ENCODE data around the gene PACS2.

The PACS2 gene

DNA sequence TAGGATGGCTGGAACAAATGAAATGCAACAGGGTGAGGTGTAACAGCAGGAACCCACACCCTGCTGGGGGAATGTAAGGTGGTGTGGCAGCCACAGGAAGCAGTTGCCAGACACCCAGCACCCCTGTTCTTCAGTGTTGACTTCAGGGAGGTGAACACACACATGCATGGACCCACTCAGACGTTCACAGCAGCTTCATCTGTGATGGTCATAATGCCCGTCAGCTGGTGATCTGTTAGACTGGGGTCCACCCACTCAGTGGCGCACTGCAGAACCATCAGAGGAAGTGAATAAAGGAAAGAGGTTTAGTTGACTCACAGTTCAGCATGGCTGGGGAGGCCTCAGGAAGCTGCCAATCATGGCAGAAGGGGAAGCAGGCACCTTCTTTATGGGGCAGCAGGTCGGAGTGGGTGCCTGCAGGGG lies 61.1 kb downstream of the PACS2 start:
- no peak for DNase-seq

DNA sequence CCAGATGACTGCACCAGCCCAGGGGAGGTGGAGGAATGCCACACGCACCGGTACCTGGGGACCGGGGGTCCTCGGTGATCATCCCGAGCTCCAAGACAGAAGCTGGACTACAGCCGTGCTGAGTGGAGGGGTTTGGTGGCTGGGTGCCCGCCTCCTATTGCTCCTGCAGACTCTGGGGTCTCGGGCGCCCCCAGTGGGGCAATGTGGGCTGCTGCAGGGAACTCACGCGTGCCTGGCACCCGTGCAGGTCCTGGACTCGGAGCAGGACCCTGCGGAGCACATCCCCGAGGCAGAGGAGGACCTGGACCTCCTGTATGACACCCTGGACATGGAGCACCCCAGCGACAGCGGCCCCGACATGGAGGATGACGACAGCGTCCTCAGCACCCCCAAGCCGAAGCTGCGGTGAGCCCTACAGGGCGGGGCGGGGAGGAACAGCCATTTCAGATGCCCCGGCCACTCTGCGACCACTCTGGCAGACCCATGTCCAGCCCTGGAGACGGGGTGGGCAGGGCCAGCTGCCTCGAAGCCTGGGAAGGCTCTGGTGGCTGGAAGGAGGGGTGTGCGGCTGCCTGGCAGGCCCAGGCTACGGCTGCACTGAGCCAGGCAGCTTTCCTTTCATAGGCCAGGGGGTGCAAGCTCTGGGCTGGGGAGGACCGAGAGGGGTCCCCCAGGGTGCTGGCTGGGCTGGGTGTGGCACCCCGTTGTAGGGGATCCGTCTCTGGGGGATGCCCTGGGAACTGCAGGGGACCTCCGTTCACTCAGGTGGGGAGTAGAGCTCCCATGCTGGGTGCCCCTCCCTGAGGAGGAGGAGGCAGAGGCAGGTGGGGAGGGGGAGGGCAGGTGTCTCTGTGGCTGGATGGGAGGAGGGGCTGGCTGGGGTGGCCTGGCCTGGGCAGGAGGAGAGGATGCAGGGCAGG lies 62.2 kb downstream of the PACS2 start:
- no peak for DNase-seq

DNA sequence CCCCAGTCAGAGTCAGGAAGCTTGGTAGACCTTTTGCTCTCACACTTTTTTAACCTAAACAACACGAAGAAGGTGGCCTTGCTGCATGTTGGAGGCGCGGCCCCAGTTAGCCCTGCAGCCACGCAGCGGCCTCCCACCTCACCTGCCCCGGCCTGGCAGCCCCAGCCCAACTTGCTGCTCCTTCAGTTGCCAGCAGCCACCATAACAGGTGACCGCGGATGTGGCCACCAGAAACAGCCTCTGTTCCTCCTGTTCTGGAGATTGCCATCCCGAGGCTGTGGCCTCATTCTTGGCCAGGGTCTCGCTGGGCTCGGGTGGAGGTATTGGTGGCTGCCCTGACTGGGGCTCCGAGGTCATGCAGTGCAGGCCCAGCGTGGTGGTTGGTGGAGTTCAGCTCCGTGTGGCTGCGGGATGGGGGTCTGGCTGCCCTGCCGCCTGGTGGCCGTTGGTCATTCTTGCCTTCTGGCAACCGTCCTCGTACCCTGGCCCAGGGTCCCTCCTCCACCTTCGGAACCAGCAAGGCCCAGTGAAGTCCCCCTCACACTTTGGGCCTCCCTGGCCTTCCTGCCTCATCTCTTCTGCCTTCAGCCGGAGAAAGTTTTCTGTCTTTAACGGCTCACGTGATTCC lies 63.1 kb downstream of the PACS2 start:
- no peak for DNase-seq

DNA sequence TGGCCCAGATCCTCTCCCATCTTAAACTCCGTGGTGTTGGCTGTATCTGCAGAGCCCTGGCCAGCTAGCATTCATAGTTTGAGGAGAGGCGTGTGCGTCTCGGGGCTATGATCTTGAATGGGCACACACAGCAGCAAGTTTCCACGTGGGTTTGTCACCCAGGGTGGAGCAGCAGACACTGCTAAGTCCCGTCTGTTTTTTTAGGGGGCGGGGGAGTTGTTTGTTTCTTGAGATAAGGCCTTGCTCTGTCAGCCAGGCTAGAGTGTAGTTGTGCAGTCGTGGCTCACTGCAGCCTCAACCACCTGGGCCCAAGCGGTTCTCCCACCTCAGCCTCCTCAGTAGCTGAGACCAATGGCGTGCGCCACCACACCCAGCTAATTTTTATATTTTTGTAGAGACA lies 63.7 kb downstream of the PACS2 start:
- no peak for DNase-seq

DNA sequence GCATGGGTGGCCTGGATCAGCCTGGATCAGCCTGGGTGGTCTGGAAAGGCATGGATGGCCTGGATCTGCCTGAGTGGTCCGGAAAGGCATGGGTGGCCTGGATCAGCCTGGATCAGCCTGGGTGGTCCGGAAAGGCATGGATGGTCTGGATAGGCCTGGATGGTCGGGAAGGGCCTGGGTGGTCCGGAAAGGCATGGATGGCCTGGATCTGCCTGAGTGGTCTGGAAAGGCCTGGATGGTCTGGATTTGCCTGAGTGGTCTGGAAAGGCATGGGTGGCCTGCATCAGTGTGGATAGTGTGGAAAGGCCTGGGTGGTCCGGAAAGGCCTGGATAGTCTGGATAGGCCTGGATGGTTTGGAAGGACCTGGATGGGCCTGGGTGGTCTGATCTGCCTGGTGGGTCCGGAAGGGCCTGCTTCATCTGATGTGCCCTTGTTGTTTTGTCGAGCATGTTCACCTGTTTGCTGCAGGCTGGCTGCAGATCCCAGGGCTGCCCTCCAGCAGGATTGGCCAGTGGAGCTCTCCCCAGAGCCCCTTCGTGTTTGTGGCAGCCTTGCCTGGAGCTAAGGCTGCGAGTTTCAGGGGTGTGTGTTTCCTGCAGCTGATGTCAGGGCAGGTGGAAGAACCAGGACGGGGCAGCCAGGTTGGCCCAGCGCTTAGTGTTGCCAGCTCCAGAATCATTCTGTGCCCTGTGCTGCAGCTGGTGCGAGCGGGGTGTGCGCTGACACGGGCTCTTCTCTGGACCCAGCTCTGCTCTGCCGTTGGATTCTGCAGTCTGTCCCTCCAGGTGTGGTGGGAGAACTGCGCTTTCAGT lies 64.5 kb downstream of the PACS2 start:
- DNase-seq = no peak

DNA sequence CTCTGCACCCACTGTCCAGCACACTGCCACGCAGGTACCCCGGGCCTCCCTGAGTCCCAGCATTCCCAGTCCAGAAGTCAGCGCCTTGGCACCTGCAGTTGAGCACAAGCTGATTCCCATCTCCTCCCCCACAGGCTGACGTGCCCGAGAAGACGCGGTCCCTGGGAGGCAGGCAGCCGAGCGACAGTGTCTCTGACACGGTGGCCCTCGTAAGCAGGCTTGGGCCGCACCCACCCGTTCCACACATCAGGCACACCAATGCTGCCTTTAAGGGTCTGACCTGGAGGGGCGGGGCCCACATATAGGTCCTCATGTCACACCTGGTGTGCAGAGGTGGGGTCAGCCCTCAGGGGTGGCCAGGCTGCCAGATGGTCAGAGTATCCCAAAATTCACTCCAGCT lies 65.4 kb downstream of the PACS2 start:
- DNase-seq = no peak

DNA sequence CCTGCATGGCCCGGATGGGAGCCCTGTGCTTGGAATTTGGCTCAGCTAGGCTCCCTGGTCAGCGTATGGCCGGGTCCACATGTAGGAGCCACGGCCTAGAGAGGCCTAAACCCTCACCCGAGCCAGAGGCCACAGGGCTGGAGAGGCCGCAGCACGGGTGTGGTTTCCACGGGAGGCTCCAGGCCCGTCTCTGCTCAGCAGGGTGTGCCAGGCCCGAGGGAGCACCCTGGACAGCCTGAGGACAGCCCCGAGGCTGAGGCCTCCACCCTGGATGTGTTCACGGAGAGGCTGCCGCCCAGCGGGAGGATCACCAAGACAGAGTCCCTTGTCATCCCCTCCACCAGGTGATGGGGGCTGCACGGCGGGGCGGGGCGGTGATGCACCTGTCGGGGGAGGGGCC lies 66.2 kb downstream of the PACS2 start:
- no peak for DNase-seq

DNA sequence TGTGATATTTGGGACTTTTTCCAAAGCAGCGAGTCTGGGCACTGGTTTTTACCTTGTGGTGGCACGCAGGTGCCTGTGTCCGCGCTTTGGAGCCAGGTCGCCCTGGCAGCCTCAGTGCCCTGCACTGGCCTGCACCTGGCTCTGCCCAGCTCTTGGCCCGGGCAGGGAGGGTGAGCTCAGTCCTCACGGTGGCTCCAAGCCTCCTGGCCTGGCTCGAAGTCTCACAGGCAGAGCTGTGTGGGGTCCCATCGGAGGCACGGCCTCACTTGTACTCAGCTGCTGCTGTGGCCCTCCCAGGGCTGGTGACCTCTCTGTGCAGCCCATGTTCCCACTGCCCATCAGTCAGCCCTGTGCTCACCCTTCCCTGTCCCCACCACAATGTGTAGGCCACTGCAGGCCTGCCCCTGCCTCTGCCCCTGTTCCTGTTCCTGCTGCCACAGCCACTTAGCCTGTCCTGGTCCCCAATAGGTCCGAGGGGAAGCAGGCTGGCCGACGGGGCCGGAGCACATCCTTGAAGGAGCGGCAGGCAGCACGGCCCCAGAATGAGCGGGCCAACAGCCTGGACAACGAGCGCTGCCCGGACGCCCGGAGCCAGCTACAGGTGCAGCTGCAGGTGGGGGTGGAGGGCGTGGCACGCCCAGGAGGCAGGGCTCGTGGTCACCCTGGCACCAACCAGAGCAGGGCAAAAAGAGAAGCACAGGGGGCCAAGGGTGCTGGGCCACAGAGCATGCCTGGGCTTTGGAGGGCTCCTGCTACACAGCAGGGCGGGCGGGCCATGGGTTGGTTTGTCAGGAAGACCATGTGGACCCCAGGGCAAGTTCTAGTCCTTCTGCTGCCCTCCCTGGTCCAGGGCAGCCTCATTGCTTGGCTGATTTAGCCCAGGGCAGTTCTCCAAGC lies 67.1 kb downstream of the PACS2 start:
- DNase-seq = no peak

DNA sequence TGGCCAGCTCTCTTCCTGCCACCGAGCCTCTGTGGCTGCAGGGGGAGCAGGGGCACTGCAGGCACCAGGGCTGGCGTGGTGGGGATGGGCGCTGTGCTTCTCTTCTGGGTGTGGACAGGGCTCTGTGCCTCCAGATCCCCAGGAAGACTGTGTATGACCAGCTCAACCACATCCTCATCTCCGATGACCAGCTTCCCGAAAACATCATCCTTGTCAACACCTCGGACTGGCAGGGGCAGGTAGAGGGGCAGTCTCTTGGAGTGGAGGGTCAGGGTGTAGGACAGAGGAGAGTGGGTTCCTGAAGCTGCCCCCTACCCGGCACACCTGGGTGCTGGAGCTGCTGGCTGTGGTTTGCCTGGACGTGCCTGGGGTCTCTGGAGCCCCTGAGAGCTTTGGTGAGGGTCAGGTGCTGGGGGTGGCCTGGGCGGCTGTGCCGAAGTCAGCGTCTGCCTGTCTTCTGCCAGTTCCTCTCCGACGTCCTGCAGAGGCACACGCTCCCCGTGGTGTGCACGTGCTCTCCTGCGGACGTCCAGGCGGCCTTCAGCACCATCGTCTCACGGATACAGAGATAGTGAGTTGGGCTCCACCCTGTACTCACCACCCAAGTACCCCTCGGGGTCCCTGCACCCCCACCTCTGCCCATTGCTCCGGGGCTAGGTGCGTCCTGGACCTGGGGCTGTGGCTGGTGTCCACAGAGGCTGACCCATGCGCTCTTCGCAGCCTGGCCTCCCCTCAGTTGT lies 68.0 kb downstream of the PACS2 start:
- DNase-seq = no peak

DNA sequence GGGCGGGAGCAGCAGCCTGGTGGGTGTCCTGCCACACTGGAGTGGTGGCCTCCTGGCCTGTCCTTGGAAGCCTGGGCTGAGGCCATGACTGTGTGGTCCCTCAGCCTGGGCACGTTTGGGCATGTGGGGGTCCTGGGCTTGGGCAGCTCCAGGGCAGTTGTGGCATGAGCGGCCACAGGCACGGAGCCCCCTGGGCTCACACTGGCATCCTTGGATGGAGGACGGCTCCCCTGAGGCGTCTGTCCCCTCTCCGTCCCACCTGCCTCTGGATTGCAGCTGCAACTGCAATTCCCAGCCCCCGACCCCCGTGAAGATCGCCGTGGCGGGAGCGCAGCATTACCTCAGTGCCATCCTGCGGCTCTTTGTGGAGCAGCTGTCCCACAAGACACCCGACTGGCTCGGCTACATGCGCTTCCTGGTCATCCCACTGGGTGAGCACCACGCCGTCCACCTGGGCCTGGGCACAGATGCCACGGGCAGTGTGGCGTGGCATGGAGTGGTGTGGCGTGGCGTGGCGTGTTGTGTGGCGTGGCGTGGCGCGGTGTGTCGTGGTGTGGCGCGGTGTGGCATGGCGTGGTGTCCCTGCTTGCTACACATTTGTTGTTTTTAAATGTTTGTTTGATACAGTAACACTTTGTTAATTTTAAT lies 68.7 kb downstream of the PACS2 start:
- DNase-seq = no peak

DNA sequence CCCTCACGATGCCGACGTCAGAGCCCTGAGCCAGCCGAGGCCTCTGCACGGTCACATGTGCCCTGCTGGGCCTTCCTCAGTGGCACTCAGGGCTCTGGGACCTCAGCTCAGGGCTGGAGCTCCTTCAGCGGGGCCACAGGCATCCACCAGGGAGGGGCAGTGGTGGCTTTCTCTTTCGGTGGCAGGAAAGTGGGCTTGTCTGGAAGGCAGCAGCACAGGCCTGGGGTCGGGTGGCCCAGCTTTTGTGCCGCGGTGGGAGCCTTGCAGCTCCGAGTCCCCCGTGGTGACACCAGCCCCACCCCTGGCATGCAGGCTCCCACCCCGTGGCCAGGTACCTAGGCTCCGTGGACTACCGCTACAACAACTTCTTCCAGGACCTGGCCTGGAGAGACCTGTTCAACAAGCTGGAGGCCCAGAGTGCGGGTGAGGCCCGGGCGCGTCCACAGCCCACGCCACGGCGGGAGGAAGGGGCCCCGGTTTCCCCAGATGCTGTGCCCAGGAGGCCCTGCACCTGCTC lies 69.6 kb downstream of the PACS2 start:
- DNase-seq = no peak

DNA sequence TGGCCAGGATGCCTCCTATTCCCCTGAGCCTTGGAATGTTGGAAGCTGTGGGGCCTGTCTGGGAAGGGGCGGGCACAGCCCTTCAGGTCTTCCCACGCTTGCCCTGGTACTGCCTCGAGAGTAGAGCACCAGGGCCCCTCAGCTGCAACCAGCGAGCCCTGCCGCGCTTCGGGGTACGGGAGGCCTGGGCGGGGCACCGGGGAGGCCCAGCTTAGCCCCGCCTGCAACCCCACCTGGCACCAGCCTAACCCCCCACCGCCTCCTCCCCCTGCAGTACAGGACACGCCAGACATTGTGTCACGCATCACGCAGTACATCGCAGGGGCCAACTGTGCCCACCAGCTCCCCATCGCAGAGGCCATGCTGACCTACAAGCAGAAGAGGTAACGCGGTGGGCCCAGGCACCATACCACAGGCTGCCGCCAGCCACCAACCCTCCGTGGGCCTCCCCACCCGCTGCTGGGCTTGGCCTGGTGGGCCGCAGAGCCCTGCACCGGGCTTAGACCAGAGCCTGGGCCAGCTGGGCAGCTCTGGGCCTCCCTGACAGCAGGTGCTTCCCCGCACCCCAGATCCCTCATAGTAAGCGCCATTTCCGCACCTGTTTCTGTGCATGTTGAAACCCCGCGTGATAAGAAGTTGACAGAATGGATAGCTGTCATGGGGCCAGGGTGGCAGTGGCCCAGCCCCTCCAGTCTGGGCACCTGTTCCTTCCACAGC lies 70.2 kb downstream of the PACS2 start:
- DNase-seq = no peak

DNA sequence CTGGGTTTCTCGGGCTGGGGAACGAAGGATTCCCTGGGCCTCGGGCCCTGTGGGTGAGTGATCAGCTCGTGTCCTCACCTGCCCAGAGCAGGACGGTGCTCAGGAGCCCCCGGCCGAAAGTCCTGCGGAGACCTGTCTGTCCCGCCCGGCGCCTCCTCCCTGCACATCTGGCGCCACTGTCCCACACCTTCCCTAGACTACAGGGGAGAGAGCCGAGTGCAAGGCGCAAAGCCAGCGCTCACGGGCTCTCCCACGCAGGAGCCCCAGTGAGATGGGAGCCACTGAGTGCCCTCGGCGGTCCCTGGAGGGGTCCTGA lies 70.7 kb downstream of the PACS2 start:
- no peak for DNase-seq

DNA sequence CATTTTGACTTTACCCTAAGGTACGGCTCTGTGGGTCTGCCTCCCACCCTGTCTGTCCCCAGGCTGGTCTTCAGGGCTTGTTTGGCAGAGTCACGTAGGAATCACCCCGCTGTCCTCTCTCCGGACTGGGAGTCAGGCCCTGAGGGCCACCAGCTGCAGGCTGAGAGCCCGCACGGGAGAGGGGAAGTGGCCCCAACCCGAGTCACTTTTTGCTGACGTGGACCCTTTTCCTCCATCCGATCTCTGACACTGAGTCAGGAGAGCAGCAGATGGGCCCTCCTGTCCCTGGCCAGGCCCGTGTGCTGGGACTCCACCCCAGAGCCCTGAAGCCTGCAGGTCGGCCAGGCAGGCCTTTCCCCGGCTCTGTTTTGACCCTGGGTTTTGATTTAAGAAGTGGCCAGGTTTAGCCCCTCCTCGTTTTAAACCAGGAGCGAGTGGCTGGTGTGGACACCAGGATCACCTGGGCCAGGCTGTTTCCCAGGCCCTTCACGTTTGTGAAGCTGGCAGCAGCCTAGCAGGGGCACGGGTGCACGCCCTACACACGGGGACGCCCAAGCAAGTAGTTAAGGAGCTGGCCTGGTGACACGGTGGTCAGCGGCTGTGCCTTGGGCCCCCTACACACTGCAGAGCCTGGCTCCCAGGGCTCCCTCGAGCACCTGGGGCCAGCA lies 71.3 kb downstream of the PACS2 start:
- no peak for DNase-seq

DNA sequence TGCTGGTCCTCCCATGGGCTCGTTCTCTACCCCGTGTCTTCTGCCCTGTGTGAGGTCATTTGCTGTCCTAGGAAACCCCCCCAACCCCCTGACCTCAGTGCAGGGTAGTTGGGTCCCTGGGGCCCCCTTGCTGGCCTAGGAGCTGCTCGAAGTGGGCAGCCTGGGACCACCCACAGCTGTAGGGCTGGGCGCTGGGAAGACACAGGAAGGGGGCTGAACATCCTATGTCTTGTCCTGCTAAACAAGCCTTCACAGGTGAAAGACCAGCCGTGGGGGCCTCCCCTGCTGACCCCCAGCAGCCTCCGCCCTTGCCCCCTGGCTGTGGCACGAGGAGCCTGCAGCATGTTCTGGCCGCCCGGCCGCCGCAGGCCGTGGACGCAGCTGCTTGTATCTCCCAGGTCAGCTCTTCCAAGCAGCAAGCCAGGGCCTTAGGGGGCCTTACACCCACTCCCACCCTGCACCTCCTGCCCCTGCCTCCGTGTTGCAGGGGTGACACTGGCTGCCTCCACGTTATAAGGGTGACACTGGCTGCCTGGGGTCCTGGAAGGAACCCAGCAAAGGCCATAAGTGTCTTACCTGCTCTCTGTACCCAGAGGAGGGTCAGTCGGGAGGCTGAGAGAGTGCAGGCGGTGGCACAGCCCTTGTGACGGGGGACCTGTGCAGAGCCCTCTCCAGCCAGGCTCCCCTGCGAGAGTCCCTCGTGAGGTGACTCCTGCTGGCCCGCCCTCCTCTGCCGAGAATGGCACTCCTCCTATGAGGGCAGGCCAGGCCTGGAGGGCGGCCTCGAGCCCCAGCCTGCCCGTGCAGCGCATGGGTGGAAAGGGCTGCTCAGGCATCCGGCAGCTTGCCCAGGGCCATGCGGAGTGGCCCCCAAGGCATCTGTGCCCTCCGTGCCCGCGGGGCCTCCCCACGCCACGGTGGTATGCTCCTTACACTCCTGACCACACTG lies 72.3 kb downstream of the PACS2 start:
- DNase-seq = no peak

DNA sequence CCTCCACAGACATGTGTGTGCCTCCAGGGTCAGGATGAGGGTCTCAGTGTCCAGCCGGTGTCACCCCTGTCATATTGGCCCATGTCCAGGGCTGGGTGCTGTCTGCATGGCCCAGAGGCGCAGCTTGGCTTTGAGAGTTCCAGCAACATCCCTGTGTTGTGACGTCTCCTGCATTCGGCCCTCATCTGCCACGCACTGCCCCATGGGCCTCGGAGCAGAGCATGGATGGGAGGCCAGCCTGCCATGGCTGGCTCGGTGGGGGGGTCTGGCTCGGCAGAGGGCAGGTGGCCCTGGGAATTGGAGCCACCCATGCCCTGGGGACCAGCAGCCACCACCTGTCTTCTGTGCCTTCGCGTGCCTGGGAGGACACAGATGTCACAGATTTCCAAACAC lies 73.0 kb downstream of the PACS2 start:
- DNase-seq = no peak

DNA sequence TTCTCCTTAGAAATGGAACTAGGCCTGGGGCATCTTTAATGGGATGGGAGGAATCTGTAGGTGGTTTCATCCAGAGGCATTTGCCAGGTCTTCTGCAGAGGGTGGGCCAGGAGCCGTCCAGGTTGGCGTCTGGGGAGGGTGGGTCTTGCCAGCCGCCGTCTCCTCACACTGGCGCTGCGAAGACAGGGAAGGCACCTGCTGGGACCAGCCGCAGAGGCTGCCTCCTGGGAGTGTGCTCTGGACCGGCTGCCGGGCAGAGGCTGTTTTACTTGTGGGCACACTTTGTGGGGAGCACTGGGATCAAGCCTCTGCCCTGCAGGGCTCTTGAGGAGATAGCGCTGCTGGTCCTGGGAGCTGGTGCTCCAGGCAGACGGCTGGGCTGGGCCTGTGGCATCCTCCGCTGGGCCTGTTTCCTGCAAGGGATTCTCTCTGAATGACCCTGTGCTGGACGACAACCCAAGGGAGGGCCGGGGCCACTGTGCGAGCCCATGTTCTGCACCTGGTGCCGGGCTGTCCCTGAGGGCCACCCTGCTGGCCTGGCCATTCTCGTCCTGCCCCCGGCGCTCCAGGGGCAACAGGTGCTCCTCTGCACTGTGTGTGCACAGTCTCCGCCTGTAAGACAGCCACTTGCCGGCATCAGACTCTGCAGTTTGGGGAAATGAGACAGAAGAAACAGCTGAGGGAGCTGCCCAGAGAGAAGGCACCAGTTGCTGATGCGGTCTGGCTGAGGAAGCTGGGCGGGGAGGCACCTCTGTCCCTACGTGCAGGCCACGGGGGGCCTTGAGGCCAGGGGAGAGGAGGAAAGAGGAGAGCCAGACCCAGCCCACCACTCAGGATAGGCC lies 73.8 kb downstream of the PACS2 start:
- DNase-seq = no peak

DNA sequence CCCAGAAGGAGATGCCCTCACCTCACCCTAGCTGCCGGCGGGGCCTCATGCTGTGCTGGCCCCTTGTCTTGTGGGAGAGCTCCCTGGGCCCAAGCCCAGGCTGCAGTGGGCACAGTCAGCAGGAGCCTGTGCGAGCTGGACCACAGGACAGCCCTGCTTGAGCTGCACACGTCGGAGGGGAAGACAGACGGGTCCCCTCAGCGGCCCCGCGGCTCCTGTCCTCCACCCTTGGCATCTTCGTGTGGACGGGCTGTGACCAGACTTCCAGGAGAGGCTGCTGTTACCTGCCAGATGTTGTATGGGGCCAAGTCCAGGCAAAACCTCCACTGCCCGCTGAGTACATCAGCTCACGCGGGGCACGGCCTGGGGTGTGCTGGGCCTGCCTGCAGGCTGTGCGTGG lies 74.4 kb downstream of the PACS2 start:
- no peak for DNase-seq

Data from NCI-H1930 (cell line).